HL-60 (cell line): Measurements from ENCODE around the gene HSDL1.

Experiments used
- CTCF ChIP-seq: IDR thresholded peaks from one replicate; pipeline ENCODE4 v1.5.1; 2011; ENCODE audit warnings: low read length, control low read depth, inconsistent platforms; ENCODE audit not compliant: insufficient read depth
- GABPA ChIP-seq: IDR thresholded peaks from 2 replicates; pipeline ENCODE4 v1.6.1; 2012; ENCODE audit warnings: low read depth
- POLR2AphosphoS5 ChIP-seq: IDR thresholded peaks from 2 replicates; pipeline ENCODE4 v1.6.1; 2012; ENCODE audit warnings: low read depth
- REST ChIP-seq: IDR thresholded peaks from 2 replicates; pipeline ENCODE4 v1.6.1; 2012; ENCODE audit warnings: low read depth; ENCODE audit not compliant: insufficient replicate concordance
- SPI1 ChIP-seq: IDR thresholded peaks from 2 replicates; pipeline ENCODE4 v1.6.1; 2012; ENCODE audit warnings: low read depth, mild to moderate bottlenecking, borderline replicate concordance

GRCh38 chr16:84137769-84138357 lies 7.1 kb downstream of the HSDL1 start:
- TF ChIP-seq CTCF (no peak), POLR2AphosphoS5 (no peak), GABPA (no peak), REST (no peak), SPI1 (no peak)
